HepG2 (cell line): Measurements from ENCODE around the gene PARP3.

ENCODE experiments used
- EZH2 ChIP-seq: conservative IDR thresholded peaks from 2 replicates; pipeline ENCODE4 v1.6.1; 2012; ENCODE audit warnings: mild to moderate bottlenecking, low read depth, low read length, moderate library complexity
- GABPA ChIP-seq, 2 experiments: IDR thresholded peaks; 2 replicates each; pipeline ENCODE4 v1.6.1; 2011 to 2016; ENCODE audit warnings: low read depth in 2 of 2, low read length in 1 of 2, missing biosample characterization in 1 of 2, missing genetic modification characterization in 1 of 2
- MYNN ChIP-seq: sonication (generic); formaldehyde crosslinking; IDR thresholded peaks from 2 replicates; pipeline ENCODE4 v1.4.0; 2020; ENCODE audit warnings: mild to moderate bottlenecking, low read depth, missing genetic modification reagents
- TRIM24 ChIP-seq: sonication (generic); formaldehyde crosslinking; IDR thresholded peaks from 2 replicates; pipeline ENCODE4 v1.8.0; 2022; ENCODE audit warnings: mild to moderate bottlenecking, missing genetic modification reagents
- TF ChIP-seq, protein P1 (sequence below): IDR thresholded peaks from 2 replicates; pipeline ENCODE4 v1.6.1; 2012; ENCODE audit warnings: inconsistent platforms
- TF ChIP-seq, protein P2 (sequence below): sonication (generic); formaldehyde crosslinking; IDR thresholded peaks from 2 replicates; pipeline ENCODE4 v1.4.0; 2020; ENCODE audit warnings: missing genetic modification reagents

DNA sequence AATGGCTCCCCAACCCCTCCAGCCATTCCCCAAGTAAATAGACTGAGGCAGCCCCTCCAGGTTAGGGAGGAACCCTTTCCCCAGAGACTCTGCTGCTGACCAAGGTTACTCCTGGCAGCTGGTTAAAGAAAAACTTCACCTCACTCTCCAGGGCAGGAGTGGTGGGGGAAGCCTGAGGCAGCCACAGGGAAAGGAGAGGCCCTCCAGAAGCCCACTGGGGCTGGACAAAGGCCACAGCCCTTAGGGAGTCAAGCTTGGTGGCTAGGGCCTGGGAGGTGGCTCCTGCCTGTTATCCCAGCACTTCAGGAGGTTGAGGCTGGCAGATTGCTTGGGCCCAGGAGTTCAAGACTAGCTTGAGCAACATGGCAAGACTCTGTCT, 42.1 kb downstream of the PARP3 start:
- no peak for TF ChIP-seq EZH2
- TF ChIP-seq TRIM24 (CRISPR knock-in tag) = no peak
- TF ChIP-seq, protein P1, sequence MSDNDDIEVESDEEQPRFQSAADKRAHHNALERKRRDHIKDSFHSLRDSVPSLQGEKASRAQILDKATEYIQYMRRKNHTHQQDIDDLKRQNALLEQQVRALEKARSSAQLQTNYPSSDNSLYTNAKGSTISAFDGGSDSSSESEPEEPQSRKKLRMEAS = no peak
- no peak for TF ChIP-seq GABPA (IDR thresholded peaks at IDR 0.05; ENCODE audit: low read depth, low read length)
- TF ChIP-seq GABPA (CRISPR knock-in tag; IDR thresholded peaks at IDR 0.05; ENCODE audit: low read depth) = no peak
- TF ChIP-seq MYNN (CRISPR knock-in tag) = no peak
- TF ChIP-seq, protein P2, sequence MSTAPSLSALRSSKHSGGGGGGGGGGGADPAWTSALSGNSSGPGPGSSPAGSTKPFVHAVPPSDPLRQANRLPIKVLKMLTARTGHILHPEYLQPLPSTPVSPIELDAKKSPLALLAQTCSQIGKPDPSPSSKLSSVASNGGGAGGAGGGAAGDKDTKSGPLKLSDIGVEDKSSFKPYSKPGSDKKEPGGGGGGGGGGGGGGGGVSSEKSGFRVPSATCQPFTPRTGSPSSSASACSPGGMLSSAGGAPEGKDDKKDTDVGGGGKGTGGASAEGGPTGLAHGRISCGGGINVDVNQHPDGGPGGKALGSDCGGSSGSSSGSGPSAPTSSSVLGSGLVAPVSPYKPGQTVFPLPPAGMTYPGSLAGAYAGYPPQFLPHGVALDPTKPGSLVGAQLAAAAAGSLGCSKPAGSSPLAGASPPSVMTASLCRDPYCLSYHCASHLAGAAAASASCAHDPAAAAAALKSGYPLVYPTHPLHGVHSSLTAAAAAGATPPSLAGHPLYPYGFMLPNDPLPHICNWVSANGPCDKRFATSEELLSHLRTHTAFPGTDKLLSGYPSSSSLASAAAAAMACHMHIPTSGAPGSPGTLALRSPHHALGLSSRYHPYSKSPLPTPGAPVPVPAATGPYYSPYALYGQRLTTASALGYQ (CRISPR knock-in tag) = no peak
